AG04449 (cell line): Measurements from ENCODE around the gene HMGN2.

Experiments used
- CTCF ChIA-PET: fragments of 350-600 bp; formaldehyde crosslinking; extraction: SDS; loops from one replicate; lab custom pipeline; 2021; ENCODE audit warnings: antibody characterized with exemption; lab: Yijun Ruan, JAX
- POLR2A ChIA-PET: fragments of 400-600, 350-600 bp; formaldehyde crosslinking; extraction: SDS; loops from one replicate; lab custom pipeline; 2020; ENCODE audit warnings: antibody characterized with exemption, inconsistent platforms; lab: Yijun Ruan, JAX
- DNase-seq: peaks from one replicate; pipeline ENCODE4 v3.0.0-alpha.2; 2010; ENCODE audit warnings: low read depth, low spot score
- H3K4me3 ChIP-seq: 2 replicates; pipeline ENCODE4 v1.5.1; 2011; ENCODE audit warnings: low read depth, mild to moderate bottlenecking, control low read depth, low read length
- CTCF ChIP-seq: IDR thresholded peaks from one replicate; pipeline ENCODE4 v1.5.1; 2011; ENCODE audit warnings: mild to moderate bottlenecking, moderate library complexity, low read length, control low read depth, inconsistent platforms; ENCODE audit not compliant: insufficient read depth; ENCODE audit errors: missing control alignments

HMGN2 gene

GRCh38 chr1:26438041-26438440, 34.2 kb upstream of the HMGN2 start:
- POLR2A ChIA-PET: interaction anchor here (1.0 kb wide), 1 partner anchor 18 kb away, joined by 3 read pairs; no protein-coding TSS in a partner anchor
- TF ChIP-seq CTCF: no peak
- DNase-seq: no peak
- CTCF ChIA-PET: interaction anchor here (1.2 to 2.3 kb wide), 2 partner anchors 21 to 33 kb away, joined by 3 to 9 read pairs; no protein-coding TSS in a partner anchor
- no peak overlapping the region for H3K4me3 ChIP-seq

GRCh38 chr1:26440259-26440658, 32.0 kb upstream of the HMGN2 start:
- ChIA-PET POLR2A (no interaction called here), CTCF (interaction anchor here (1.0 to 2.2 kb wide), 3 partner anchors 14 to 30 kb away, joined by 3 to 10 read pairs (median 8); no protein-coding TSS in a partner anchor)
- no peak for TF ChIP-seq CTCF
- DNase-seq: no peak
- H3K4me3 ChIP-seq: no peak overlapping the region

- ChIA-PET CTCF (interaction anchor here (0.7 to 3.6 kb wide), 3 partner anchors 12 to 20 kb away, joined by 3 to 13 read pairs (median 3); no protein-coding TSS in a partner anchor), POLR2A (no interaction called here)
- H3K4me3 ChIP-seq: no peak overlapping the region
- TF ChIP-seq CTCF: no peak
- no peak for DNase-seq
Measured at GRCh38 chr1:26449868-26450267, 22.4 kb upstream of the HMGN2 start.

GRCh38 chr1:26450908-26451307, 21.3 kb upstream of the HMGN2 start:
- no peak for DNase-seq
- no peak overlapping the region for H3K4me3 ChIP-seq
- CTCF ChIA-PET: interaction anchor here (3.6 kb wide), 1 partner anchor 19 kb away, joined by 13 read pairs; no protein-coding TSS in a partner anchor
- no peak for TF ChIP-seq CTCF
- POLR2A ChIA-PET: interaction anchor here (0.6 kb wide), 2 partner anchors 265 to 1433 kb away, joined by 3 read pairs; no protein-coding TSS in a partner anchor

GRCh38 chr1:26452459-26453183, 19.6 kb upstream of the HMGN2 start:
- no peak overlapping the region for H3K4me3 ChIP-seq
- CTCF ChIA-PET: interaction anchor here (3.1 kb wide), 1 partner anchor 17 kb away, joined by 19 read pairs; no protein-coding TSS in a partner anchor
- TF ChIP-seq CTCF: no peak
- POLR2A ChIA-PET: no interaction called here
- DNase-seq: no peak

- TF ChIP-seq CTCF: no peak
- DNase-seq: no peak
- ChIA-PET POLR2A (no interaction called here), CTCF (interaction anchor here (1.9 to 4.7 kb wide), 3 partner anchors 8 to 42 kb away, joined by 6 to 47 read pairs (median 13); partner anchors contain the start of gene HMGN2)
- H3K4me3 ChIP-seq: no peak overlapping the region
Measured at GRCh38 chr1:26459148-26459547, 13.1 kb upstream of the HMGN2 start.
